NCI-H1105 treated with DMSO at 0.1 percent for 48 hours (cell line): ENCODE measurements around the gene LCA5L.
A peak's percentile ranks its signal among the peaks of the same experiment; 100 is the strongest.
"Not testable (repeated sequence)": the region's sequence is repeated elsewhere in the genome, so short reads cannot be mapped to it uniquely, and the experiment has no call there.

Experiments used
- DNase-seq: peaks from one replicate; lab custom pipeline; 2025; lab: John Stamatoyannopoulos, UW

LCA5L gene

DNA sequence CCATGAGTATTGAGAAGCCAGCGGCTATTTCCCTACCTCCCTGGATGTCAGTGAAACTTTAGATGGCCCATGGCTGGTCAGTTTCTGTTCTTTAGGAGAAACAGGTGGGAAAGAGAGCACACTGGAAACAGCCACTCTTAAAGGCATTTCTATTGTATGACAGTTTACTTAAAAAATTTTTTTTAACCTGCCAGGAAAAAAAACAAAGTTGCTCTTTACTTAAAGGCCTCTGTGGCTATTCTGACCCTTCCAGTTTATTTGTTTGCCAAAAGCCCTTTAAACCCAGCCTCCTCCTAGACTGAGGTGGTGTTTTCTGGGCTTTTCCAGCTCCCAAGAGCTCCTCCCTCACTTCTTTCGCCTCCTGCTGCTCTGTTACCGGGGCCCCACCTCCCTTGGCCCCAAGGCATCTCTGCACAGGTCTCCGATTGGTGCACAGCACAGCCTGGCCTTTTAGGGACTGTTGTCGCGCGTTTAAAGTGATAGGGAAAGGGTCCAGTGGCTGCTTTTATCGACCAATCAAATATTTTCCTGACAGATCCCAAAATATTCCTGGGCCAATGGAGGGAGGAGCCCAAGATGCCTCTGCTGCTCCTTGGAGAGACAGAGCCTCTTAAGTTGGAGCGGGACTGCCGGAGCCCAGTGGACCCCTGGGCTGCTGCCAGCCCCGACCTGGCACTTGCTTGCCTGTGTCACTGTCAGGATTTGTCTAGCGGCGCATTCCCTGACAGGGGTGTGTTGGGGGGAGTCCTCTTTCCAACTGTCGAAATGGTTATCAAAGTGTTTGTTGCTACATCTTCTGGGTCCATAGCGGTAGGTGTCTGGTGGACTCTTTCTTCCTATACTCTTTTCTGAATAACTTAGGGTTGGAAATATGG is 6.0 kb upstream of the LCA5L start, which contains the start of gene SH3BGR:
TSS of gene SH3BGR (plus strand) at position 639 of the 875 bp plus-strand sequence. CDS start at position 766, 127 bp downstream.
- peak; percentile 30 for DNase-seq

DNA sequence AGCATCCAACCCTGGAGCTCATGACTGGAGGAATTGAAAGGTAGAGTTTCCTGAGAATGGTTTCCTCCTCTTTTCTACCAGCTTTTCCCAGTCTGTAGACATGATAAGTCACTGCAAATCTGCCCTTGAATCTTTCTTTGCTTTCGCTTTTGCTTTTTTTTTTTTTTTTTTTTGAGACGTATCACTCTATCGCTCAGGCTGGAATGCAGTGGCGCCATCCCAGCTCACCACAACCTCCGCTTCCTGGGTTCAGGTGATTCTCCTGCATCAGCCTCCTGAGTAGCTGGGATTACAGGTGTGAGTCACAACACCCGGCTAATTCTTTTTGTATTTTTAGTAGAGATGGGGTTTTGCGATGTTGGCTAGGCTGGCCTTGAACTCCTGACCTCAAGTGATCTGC is 1.7 kb upstream of the LCA5L start:
- no peak for DNase-seq

DNA sequence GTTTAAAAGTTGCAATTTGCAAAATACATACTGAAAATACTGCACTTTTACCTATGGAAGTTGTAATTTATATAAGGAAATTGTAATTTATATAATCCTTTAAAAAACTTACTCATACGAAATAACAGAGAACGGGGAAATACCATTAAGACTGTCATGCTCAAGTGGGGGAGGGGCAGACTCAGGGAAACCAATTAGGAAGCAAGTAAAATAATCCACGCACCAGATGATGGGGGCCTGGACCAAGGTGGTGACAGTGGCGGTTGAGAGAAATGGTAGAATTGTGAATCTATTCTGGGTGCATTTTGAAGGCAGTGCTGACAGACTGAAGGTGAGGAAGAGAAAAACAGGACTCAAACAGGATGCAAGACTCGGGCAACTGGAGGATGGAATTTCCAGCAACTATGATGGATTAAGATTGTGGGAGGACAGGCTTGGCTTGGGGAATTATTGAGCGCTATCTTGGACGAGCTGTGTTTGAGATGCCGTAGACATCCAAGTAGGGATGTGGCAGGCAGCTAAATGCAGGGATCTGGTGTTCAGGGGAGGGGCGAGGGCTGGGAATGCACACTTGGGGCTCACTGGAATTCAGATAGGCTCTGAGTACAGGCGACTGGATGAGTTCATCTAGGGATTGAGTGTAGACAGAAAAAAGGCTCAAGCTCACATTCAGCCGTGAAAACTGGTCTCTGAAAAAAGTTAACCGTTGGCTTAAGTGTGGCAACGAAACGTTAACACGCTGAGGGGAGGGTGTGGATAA is 977 bp downstream of the LCA5L start:
- no peak for DNase-seq

DNA sequence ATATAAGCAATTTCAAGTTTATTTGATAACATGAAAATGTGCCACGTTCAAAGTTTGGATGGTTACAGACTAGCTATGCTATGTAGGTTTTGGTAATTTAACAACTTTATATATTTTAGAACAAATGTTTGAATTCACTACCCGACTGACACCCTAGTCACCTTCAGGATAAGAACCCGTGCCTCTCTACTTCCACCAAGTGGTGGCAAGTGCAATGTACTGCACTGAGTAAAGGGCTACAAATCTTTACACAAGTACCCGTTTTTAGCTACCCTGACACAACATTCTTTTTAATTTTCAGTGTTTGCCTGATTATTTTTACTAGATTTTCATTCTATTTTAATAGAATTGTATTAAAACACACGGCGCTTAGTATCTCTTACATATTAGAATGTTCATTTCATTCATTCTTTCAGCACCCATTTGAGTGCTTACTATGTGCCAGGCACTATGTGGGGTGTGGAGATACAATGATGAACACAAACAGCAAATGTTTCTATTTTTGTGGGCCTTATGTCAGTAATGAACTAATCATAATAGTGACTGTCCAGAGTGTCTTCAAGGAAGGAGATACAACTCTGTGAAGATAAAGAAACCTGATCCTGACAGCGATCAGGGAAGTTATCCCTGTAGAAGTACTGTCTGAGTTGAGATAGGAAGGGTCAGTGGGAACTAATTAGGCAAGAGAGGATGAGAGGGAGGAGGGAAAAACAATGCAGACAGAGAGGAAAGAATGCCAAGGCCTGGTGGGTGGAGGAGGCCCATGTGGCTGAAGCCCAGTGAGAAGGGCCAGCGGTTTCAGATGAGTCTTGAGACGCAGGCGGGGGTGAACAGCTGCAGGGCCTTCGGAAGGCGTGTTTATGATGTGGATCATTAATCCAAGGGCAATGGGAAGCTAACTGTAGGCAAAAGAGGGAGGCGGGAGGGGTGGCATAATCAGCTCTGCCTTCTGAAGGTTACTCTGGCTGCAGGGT is 3.8 kb downstream of the LCA5L start:
- peak; percentile 32 for DNase-seq

DNA sequence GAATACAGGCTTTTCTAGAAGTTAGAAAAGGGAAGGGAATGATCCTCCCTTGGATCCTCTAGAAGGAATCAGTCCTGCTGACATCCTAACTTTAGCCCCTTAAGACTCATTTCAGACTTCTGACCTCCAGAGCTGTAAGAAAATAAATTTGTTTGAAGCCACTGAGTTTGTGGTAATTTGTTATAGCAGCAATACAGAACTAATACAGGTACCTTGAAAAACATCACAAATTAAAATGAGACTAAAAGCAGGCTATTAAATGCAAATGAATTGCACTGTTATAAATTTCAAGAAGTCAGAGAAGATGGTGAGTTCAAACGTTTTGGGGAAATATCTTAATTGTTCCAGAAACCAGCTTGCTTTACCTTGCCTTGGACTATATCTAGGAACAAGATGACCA is 6.3 kb downstream of the LCA5L start:
- no peak for DNase-seq

DNA sequence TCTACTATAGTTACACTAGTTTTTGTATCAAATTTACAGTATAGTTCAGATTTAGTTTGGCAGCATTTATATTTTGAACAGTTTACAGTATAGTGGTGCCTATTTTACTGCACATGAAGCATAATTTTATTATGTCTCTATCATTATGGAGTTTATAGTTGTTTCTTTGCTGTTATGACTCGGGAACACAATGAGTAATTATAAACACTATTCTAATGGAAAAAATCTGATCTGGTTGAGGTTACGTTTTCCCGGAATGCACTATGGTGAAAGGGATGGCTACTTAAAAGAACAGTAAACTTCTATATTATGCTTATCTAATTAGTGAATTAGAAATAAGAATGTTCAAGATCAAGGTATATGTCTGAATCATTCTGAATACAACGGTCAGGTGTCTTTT is 10.6 kb downstream of the LCA5L start:
- no peak for DNase-seq

DNA sequence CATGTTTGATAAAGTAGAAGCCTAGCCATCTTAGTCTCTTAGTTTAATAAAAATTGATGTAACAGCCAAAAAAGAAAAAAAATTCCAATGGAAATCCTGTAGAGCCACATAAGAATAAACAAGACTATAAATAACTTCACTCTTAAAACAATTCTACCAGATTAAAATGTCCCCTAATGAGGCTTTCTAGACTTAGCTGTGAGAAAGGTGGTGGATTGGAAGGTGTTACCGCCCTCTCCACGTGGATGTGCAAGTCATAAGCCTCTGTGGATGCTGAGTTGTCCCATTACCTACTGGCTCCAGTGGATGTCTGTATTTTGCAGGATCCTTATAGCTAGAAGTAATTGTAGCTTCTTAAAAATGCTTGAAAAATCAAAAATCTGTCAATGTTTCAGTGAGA is 14.6 kb downstream of the LCA5L start:
- no peak for DNase-seq

DNA sequence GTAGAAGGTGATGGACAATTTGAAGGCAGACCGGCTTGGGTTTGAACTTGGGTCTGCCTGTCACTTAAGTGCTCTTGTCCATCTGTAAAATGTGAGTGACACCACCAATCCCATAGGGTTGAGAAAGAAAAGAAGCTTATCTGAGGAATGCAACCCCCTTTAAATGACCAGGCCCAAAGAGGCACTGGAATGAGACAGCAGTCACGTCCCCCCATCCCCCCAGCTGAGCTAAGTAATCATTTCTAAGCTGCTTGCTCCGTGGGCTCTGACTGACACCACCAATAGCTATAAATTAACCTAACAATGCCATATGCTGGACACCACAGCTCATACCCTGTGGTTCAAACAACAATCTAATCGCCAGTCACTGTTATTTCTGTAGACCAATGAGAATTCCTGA is 15.1 kb downstream of the LCA5L start:
- no peak for DNase-seq

DNA sequence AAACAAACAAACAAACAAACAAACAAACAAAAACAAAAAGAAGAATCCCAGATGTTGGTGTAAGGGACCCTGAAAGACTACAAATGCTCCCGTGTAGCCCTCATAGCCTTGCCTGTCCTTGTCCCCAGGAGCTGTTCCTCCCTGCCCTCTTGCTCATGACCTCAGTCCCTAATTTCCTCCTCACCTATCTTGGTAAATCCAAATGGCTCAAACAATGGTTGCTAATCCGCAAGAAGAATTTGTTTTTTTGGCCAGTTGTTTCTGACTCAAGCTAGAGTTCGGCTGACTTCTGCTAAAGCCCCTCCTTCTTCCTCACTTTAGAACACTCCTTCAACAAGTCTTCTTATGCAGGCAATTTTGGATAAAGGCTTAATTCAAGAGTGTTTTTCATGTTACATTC is 15.6 kb downstream of the LCA5L start:
- no peak for DNase-seq

DNA sequence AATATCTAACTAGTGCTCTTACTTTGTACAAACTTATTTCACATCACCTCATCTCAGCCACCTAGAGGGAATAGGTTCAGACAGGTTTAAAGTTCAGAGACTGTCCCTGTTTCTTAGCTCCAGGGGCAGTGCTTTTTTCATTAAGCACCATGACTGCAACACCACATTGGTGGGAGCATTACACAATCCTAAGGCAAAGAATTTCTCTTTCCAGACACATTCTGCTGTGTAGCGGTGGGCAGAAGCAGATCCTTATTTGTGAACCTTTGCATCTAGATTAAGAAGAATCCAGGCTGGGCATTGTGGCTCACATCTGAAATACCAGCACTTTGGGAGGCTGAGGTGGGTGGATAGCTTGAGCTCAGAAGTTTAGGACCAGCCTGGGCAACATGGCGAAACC is 16.1 kb downstream of the LCA5L start:
- DNase-seq: no peak

DNA sequence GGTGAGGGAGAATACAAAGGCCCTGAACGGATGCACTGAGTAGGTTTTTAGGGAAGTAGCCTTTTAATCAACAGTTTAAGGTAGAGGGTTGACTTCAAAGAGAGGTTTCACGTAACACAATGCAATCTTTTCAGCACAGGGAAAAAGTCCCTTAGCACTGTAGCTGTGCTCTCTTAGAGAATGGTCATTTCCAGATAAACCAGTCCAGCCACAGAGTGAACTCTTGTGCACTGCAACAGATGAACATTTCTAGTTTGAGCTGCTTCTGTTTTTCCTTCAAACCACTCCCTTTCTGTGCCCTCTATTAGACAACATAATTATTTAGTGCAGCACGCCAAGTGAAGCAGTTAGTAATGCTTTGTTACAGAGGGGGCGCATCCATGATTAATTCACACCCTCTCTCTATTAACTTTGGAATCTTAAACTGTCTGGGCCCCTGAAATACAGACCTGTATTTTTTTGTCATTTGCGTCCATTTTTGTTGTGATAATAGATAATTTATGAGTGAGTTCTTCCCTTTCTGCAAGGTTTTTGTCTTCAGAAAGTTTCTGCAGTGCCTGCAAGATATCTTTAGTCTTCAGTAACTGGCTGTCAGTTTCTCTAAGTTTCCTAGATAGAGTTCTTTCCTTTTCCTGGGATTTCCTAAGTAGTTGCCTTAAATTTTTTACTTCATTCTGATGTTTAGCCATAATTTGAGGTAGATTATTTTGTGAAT is 22.9 kb downstream of the LCA5L start:
- DNase-seq: no peak

DNA sequence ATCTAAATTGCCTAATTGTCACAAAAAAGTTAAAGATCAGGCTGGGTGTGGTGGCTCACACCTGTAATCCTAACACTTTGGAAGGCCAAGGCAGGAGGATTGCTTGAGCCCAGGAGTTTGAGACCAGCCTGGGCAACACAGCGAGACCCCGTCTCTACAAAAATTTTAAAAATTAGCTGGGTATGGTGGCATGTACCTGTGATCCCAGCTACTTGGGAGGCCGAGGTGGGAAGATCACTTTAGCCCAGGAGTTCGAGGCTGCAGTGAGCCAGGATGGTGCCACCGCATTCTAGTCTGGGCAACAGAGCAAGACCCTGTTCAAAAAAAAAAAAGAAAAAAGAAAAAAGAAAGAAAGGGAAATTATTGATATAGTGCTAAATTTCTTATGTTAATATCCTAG is 26.4 kb downstream of the LCA5L start:
- DNase-seq: not testable (repeated sequence)

DNA sequence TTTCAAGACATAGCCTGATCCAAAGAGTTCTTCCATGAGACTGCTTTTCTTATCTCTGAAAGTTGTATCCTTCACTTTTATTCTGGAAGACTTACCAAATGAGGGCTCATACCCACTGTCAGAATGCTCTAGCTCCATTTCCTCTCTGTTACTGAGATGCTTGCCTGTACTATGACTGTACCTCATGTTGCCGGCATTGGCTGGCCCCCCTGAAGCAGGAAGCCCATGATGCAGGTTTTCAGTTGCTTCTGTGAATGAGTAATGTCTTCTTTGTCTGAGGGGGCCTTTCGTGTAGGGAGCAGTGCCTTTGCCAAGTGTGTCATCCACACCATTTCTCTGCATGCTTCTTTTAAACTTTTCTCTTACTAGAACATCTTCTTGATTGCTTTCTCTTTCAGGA is 39.5 kb downstream of the LCA5L start:
- DNase-seq: no peak

DNA sequence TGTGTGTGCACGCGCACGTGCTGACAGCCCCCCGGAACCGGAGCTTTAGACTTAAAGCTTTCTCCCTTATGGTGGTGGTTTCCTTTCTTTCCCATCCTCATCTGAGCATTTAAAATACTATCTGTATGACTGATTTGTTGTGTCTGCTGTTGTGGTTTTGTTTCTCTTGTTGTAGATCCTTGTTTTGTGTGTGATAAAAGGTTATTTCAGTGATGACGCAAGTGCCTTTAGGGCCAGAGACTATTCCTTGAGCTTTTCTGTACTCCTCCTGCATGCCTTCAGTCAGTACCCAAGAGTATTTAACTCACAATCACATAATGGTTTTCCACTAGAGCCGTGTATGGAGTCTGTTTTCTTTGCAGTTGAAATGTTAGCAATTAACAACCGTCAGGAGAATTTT is 45.4 kb downstream of the LCA5L start:
- no peak for DNase-seq

DNA sequence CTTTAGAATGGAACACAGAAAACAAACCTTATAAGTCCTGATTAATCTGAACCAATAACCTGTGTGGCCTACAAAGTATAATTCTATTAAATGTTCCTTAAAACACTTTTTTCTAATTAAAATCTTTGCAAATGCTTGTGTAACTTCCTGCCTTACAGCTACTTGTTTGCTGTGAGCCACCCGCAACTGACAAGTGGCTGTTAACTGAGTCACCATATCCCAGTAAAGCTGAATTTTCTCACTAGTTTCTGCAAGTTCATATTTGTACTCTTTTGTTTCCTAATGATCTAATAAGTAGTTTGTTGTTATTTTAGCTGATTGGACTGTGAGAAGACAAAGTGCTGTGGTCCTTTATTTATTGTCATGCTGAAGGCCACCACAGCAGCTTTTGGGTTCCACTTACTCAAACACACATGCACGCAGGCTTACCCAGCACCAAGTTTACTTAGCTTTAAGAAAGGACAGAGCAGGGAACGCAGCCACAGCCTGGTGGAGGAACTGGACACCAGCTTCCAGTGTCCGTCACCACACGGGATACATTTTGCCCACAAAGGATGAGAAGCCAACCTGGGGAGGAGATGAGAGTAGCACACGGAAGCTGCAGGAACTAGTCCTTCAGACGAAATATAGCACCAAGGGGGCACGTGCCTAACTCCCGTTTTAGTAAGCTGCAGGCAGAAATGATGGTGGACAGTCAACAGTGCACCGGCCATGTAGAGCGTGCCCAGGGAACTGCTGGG is 47.8 kb downstream of the LCA5L start:
- DNase-seq: no peak

DNA sequence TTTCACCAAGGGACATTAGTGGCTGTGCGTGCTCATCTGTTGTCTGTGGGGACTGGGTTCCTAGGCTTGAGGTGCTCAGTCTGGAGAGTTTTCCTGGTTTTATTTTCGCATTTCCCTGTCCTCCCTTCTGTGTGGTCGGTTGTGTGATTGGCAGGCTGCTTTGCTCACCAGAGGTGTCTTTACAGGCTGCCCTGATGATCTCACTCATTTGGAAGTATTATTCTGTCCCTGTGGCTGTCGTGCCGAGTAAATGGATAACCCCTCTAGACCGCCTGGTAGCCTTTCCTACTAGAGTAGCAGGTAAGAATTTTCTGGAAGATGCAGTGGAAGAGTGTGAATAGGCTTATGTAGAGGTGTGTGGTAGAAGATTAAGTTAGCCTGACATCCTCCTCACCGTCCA is 52.6 kb downstream of the LCA5L start:
- DNase-seq: no peak

DNA sequence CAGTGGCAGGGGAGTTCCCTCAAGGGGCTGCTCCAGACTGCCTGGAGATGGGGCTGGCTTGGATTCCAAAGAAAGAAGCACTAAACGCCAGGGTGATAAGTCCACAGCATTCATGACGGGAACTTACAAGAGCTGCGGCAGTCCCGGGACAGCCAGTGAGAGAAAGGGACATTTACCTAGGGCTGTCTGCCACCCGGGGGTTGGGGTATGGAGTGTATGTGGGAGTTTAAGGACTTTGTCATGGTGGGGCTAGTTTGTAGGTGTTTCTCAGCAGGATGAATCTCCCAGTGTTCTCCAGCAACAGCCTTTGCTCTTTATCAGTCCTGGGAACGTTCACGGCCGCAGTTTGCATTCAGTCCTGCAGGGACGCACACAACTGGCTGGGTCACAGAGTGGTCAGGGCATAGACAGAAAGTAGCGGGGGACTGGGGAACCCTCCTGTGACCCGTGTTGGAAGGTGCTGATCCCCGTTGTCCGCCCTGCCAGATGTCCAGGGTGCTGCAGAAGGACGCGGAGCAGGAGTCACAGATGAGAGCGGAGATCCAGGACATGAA is 55.3 kb downstream of the LCA5L start:
- no peak for DNase-seq

DNA sequence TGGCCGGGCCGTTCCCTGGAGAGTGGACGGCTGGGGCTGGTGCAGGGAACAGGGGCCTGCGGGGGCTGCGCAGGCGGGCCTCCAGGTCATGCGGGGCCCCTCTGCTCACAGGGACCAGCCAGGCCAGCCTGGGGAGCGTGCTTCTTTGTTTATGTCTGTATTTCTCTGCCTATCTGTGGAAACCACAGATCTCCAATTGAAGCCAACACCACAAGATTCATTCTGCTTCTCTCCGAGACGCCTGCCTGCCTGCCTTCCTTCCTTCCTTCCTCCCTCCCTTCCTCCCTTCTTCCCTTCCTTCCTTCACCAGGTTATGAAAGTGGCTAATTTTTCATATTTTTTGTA is 56.8 kb downstream of the LCA5L start:
- no peak for DNase-seq

DNA sequence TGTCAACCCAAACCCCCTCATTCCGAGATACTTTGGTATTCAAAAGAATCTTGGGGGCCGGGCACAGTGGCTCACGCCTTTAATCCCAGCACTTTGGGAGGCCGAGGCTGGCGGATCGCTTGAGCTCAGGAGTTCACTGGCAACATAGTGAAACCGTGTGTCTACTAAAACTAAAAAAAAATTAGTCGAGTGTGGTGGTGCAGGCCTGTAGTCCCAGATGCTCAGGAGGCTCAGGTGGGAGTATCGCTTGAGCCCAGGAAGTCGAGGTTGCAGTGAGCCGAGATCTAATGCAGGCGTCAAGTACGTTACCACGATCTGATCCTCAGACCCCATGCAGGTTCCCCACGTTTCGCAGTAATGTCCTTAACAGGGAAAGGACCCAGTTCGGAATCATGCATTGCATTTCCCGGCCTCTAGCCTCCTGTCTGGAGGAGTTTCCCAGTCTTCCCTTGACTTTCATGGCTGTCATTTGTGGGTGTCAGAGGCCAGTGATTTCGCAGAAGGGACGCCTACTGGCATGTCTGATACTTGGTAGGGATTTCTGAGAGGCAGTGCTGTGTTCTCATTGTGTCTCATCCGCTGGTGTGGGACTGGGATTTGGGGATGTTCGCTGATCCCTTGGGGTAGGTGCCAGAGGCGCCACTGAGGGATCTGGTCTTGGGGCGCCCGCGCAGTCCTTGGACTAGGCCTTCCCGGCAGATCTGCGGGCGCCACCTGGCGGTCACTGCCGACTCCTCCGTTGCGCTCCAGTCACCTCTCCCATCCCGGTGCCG is 57.4 kb downstream of the LCA5L start:
- DNase-seq: peak; percentile 69
